ENCODE measurements around the gene CD28.

The CD28 gene

DNA sequence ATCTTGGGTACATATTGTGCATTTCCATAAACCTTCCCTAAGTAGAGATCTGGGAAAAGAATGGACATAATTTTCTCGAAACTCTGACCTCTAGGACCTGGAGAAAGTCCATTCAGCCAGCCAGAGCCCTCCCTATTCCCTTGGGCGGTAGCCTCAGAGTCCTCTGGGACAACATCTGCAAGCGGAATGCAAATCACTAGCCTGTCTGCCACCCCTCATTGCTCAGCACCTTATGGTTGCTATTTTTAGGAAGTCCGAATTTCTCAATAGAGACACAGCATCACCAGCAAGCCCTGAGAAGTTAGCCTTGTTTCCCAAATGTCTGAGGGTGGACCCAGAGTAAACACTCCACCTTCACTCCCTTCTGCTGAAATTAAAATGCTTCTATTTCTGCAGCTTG lies 17.6 kb upstream of the CD28 start:
- H3K27me3 ChIP-seq (ENCODE audit: insufficient read depth, poor library complexity, severe bottlenecking), result no peaks in the 10 kb centered on the region
- no peak overlapping the region for H3K4me3 ChIP-seq (replicated peaks; ENCODE audit: insufficient read depth, low read length)
- DNase-seq (ENCODE audit: low read depth in 1 of 2, low spot score in 1 of 2), result peak; percentile 31 to 47
- H3K27ac ChIP-seq (replicated peaks), result no peak overlapping the region
- TF ChIP-seq REST (IDR thresholded peaks at IDR 0.05; ENCODE audit: insufficient replicate concordance, low read depth), result no peak
- TF ChIP-seq SPI1 (IDR thresholded peaks at IDR 0.05; ENCODE audit: borderline replicate concordance, low read depth), result peak; percentile 80
- no peak for TF ChIP-seq POLR2AphosphoS5 (IDR thresholded peaks at IDR 0.05; ENCODE audit: low read depth)

DNA sequence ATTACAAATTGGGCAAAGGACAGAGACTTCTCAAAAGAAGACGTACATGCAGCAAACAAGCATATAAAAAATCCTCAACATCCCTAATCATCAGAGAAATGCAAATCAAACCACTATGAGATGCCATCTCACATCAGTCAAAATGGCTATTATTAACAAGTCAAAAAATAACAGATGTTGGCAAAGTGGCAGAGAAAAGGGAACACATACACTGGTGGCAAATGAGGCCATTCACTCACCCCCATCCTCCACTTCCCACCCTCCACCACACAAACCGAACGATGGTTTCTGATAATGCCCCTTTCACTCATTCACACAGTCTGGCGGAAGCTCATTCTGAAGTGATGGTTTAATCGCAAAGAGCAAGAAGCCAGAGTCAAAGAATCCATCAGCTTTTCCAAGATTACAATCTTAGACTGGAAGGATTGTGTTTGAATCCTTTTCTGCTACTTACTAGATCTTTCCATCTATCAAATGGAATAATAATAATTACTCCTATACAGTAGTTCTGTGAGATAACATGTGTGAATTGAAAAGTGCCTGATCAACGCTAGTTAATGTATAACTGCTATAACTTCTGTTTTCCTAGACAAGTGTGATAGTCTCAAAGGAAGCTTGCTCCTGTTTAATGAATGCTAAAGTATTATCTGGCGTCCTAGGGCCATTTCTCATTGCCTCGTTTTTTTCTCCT lies 16.9 kb upstream of the CD28 start:
- Histone ChIP-seq H3K27ac (replicated peaks) (no peak overlapping the region), H3K4me3 (replicated peaks; ENCODE audit: insufficient read depth, low read length) (no peak overlapping the region), H3K27me3 (ENCODE audit: insufficient read depth, poor library complexity, severe bottlenecking) (no peaks in the 10 kb centered on the region)
- DNase-seq (ENCODE audit: low read depth in 1 of 2, low spot score in 1 of 2), result peak in 1 of 2 experiments; percentile 16
- TF ChIP-seq, protein P1, sequence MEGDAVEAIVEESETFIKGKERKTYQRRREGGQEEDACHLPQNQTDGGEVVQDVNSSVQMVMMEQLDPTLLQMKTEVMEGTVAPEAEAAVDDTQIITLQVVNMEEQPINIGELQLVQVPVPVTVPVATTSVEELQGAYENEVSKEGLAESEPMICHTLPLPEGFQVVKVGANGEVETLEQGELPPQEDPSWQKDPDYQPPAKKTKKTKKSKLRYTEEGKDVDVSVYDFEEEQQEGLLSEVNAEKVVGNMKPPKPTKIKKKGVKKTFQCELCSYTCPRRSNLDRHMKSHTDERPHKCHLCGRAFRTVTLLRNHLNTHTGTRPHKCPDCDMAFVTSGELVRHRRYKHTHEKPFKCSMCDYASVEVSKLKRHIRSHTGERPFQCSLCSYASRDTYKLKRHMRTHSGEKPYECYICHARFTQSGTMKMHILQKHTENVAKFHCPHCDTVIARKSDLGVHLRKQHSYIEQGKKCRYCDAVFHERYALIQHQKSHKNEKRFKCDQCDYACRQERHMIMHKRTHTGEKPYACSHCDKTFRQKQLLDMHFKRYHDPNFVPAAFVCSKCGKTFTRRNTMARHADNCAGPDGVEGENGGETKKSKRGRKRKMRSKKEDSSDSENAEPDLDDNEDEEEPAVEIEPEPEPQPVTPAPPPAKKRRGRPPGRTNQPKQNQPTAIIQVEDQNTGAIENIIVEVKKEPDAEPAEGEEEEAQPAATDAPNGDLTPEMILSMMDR (IDR thresholded peaks at IDR 0.05; ENCODE audit: insufficient read depth, low read length), result no peak
- TF ChIP-seq POLR2AphosphoS5 (IDR thresholded peaks at IDR 0.05; ENCODE audit: low read depth), result no peak
- no peak for TF ChIP-seq REST (IDR thresholded peaks at IDR 0.05; ENCODE audit: insufficient replicate concordance, low read depth)
- peak; percentile 46; the same call in 1 of the 2 replicates for TF ChIP-seq SPI1 (IDR thresholded peaks at IDR 0.05; ENCODE audit: borderline replicate concordance, low read depth)
- no peak for TF ChIP-seq GABPA (IDR thresholded peaks at IDR 0.05; ENCODE audit: low read depth)

DNA sequence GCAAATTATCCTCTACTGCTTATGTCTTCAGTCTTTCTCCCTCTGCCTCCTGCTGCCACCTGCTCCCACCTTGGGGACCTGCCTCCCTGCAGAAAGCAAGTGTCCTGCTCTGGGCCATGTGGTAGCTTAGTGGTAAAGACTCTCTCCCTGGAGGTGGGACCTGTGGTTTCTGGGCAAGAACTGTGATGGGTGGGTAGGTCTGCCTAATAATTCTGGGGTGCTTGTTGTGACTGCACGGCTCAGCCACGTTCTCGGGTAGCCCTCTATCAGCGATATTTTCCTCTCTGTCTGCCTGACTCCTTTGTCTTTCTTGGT lies 16.4 kb upstream of the CD28 start:
- Histone ChIP-seq H3K27ac (replicated peaks) (no peak overlapping the region), H3K4me3 (replicated peaks; ENCODE audit: insufficient read depth, low read length) (no peak overlapping the region), H3K27me3 (ENCODE audit: insufficient read depth, poor library complexity, severe bottlenecking) (no peaks in the 10 kb centered on the region)
- TF ChIP-seq POLR2AphosphoS5 (IDR thresholded peaks at IDR 0.05; ENCODE audit: low read depth) (no peak), GABPA (IDR thresholded peaks at IDR 0.05; ENCODE audit: low read depth) (no peak), SPI1 (IDR thresholded peaks at IDR 0.05; ENCODE audit: borderline replicate concordance, low read depth) (no peak), REST (IDR thresholded peaks at IDR 0.05; ENCODE audit: insufficient replicate concordance, low read depth) (no peak)
- TF ChIP-seq, protein P1 (IDR thresholded peaks at IDR 0.05; ENCODE audit: insufficient read depth, low read length), result no peak
- DNase-seq (ENCODE audit: low read depth in 1 of 2, low spot score in 1 of 2), result no peak
